ENCODE measurements around the gene JMJD7.
"Not testable (repeated sequence)": the region's sequence is repeated elsewhere in the genome, so short reads cannot be mapped to it uniquely, and the experiment has no call there.

JMJD7 gene

GRCh38 chr15:41822471-41822870 lies 5.4 kb upstream of the JMJD7 start:
- no peak for DNase-seq (ENCODE audit: low spot score)

- no peak for DNase-seq (ENCODE audit: low spot score)
Observed at GRCh38 chr15:41822957-41823356, 4.9 kb upstream of the JMJD7 start.

GRCh38 chr15:41823502-41823901 lies 4.4 kb upstream of the JMJD7 start:
- DNase-seq (ENCODE audit: low spot score): no peak

GRCh38 chr15:41824062-41824745 lies 3.7 kb upstream of the JMJD7 start:
- DNase-seq (ENCODE audit: low spot score): no peak

- no peak for DNase-seq (ENCODE audit: low spot score)
Observed at GRCh38 chr15:41825145-41825544, 2.7 kb upstream of the JMJD7 start.

GRCh38 chr15:41825572-41826535 lies 2.0 kb upstream of the JMJD7 start:
- no peak for DNase-seq (ENCODE audit: low spot score)

GRCh38 chr15:41827290-41827879 lies 507 bp upstream of the JMJD7 start:
- no peak for DNase-seq (ENCODE audit: low spot score)

- DNase-seq (ENCODE audit: low spot score): no peak
Observed at GRCh38 chr15:41828807-41829141, 882 bp downstream of the JMJD7 start.

GRCh38 chr15:41829959-41830646 lies 2.2 kb downstream of the JMJD7 start:
- DNase-seq (ENCODE audit: low spot score): no peak

GRCh38 chr15:41831291-41831690 lies 3.4 kb downstream of the JMJD7 start:
- not testable (repeated sequence) for DNase-seq (ENCODE audit: low spot score)

GRCh38 chr15:41832208-41832607 lies 4.3 kb downstream of the JMJD7 start:
- DNase-seq (ENCODE audit: low spot score): no peak

- DNase-seq (ENCODE audit: low spot score): no peak
Observed at GRCh38 chr15:41832875-41833274, 5.0 kb downstream of the JMJD7 start.

- DNase-seq (ENCODE audit: low spot score): no peak
Observed at GRCh38 chr15:41834096-41834495, 6.2 kb downstream of the JMJD7 start.

- DNase-seq (ENCODE audit: low spot score): no peak
Observed at GRCh38 chr15:41836073-41836472, 8.2 kb downstream of the JMJD7 start.

- DNase-seq (ENCODE audit: low spot score): no peak
Observed at GRCh38 chr15:41836713-41837454, 9.0 kb downstream of the JMJD7 start.

- DNase-seq (ENCODE audit: low spot score): no peak
Observed at GRCh38 chr15:41838400-41838897, 10.6 kb downstream of the JMJD7 start, which contains the start of gene PLA2G4B. PLA2G4B (plus strand) TSS chr15:41838847; CDS start chr15:41838914, 67 bp downstream.

- DNase-seq (ENCODE audit: low spot score): no peak
Observed at GRCh38 chr15:41839781-41840491, 12.0 kb downstream of the JMJD7 start.

- DNase-seq (ENCODE audit: low spot score): no peak
Observed at GRCh38 chr15:41840673-41841072, 12.8 kb downstream of the JMJD7 start.

- no peak for DNase-seq (ENCODE audit: low spot score)
Observed at GRCh38 chr15:41841131-41841530, 13.2 kb downstream of the JMJD7 start.

- DNase-seq (ENCODE audit: low spot score): no peak
Observed at GRCh38 chr15:41842229-41842628, 14.3 kb downstream of the JMJD7 start.

- DNase-seq (ENCODE audit: low spot score): no peak
Observed at GRCh38 chr15:41843571-41843970, 15.7 kb downstream of the JMJD7 start.
